NCI-H82 treated with DMSO at 0.1 percent for 48 hours (cell line): Measurements from ENCODE around the gene TMEM72.
"Not testable (repeated sequence)": the region's sequence is repeated elsewhere in the genome, so short reads cannot be mapped to it uniquely, and the experiment has no call there.

ENCODE experiments used
- DNase-seq: peaks from one replicate; lab custom pipeline; 2025; ENCODE audit not compliant: unreplicated experiment; lab: John Stamatoyannopoulos, UW

The TMEM72 gene

GRCh38 chr10:44911081-44911540, at the start of gene TMEM72:
Gene TMEM72 (plus strand): TSS chr10:44911337. CDS start chr10:44911513, 176 bp downstream.
- no peak for DNase-seq

GRCh38 chr10:44862006-44862751, 49.0 kb upstream of the TMEM72 start:
- DNase-seq, result no peak

GRCh38 chr10:44862924-44863323, 48.2 kb upstream of the TMEM72 start:
- DNase-seq, result no peak

- DNase-seq, result no peak
Measured at GRCh38 chr10:44863344-44864047, 47.6 kb upstream of the TMEM72 start.

GRCh38 chr10:44864051-44864450, 47.1 kb upstream of the TMEM72 start:
- DNase-seq, result no peak

GRCh38 chr10:44864637-44865288, 46.4 kb upstream of the TMEM72 start:
- peak; percentile 22 for DNase-seq

GRCh38 chr10:44865289-44865671, 45.9 kb upstream of the TMEM72 start:
- DNase-seq, result no peak

- DNase-seq, result not testable (repeated sequence)
Measured at GRCh38 chr10:44866367-44866766, 44.8 kb upstream of the TMEM72 start.

GRCh38 chr10:44870031-44870430, 41.1 kb upstream of the TMEM72 start:
- DNase-seq, result no peak

GRCh38 chr10:44873160-44873559, 38.0 kb upstream of the TMEM72 start:
- DNase-seq, result no peak

- DNase-seq, result no peak
Measured at GRCh38 chr10:44874166-44874565, 37.0 kb upstream of the TMEM72 start.

DNA sequence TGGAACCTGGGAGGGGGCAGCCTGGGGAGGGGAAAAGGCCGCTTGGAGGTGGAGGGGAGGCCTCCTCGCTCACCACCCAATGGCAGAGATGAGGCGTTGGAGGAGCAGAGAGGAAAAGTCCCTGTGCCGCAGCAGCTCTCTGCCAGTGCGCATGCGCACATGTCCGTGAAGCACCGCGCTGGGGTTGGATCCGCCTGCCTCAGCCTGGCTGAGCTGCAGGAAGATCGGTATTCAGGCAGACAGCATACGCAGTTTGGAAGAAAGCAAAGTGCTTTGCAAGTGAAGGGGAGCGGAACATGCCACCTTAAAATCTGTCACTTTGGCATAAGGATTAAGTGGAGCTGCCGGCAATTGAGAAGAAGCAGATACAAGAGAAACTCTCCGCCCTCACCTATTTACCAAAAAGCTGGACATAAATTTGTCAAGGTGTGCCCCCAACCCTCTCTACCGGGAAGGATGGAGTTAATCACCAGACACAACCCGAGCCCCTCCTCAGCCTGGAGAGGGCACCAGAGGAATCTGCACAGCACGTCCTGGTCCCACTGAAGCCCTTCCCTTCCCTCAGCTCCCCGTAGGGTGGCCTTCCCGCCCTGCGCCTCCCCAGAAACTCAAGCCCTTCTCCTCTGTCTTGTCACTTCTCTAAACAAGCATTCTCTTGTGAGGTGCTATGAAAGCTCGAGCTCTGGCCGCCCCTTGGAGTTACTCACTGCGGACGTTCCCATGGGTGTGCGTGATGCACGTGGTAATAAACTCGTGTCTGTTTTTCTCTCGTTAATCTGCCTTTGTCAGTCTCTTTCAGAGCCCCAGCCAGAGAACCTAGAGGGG, 32.2 kb upstream of the TMEM72 start:
- peak; percentile 24 for DNase-seq

DNA sequence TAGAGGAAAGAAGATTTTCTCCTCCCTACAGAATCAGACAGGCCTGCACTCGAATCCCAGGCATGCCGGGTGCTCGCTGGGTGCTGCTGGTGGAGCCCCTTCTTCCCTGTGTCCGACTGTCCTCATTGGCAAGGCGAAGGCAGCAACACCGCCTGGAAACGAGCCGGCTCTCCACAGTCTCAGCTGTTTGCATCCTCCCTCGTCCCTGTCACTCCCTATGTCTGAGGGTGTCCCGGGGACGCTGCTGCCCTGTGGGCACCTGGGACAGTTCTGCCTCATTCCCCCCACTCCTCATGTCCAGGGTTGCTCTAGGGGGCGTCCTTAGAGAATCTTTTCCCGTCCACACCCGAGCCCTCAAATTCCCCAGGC, 31.6 kb upstream of the TMEM72 start:
- no peak for DNase-seq

- no peak for DNase-seq
Measured at GRCh38 chr10:44880090-44880715, 30.9 kb upstream of the TMEM72 start.

- no peak for DNase-seq
Measured at GRCh38 chr10:44881649-44882048, 29.5 kb upstream of the TMEM72 start.

- DNase-seq, result no peak
Measured at GRCh38 chr10:44882166-44882720, 28.9 kb upstream of the TMEM72 start.

DNA sequence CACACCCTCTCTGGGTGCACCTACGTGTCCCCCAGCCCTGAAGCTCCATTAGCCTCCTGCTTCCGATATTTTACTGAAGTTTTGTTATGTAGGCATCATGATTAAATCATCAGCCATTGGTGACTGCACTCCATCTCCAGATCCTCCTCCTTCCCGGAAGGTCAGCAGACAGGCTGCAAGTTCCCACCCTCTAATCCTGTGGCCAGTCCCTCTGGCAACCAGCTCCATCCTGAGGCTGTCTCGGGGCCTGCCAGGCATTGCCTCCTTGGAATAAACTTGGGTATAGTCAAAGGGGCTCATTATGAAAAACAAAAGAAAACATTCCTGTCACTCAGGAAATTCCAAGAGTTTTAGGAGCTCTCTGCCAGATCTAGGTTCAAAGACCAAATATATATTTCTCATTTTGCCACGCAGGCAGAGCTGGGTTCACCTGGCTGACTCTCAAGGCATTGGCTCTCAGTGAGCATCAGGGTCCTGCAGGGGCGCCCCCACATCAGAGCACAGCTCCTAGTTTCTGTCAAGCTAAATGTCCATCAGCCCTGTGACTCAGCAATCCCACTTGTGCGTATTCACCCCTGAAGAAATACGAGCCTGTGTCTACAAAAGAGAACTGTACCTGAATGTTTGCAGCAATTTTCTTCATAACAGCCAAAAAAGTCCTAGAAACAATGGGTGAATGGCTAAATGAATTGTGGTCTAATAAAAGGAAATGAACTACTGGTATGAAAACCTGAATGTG, 27.4 kb upstream of the TMEM72 start:
- no peak for DNase-seq

DNA sequence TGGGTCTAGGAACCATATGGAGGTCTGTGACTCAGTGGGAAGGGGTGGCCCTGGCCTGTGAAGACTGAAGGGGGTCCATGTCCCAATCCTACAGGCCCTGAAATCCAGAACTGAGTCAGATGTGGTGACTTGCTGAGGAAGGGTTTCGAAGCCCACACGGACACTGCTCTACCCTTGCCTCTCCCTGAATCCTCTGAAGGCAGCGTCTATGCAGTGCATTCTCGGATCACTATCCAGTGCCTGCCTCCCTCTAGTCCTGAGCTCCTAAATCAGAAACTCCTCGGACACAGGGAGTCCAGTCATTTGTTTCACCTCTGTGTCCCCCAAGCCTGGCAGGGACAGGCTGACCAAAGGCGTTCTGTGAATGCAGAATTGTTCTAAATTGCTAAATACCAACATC, 25.4 kb upstream of the TMEM72 start:
- DNase-seq, result no peak

- no peak for DNase-seq
Measured at GRCh38 chr10:44886966-44887365, 24.2 kb upstream of the TMEM72 start.

GRCh38 chr10:44888886-44889285, 22.3 kb upstream of the TMEM72 start:
- DNase-seq, result no peak
